Neural cell (in vitro differentiated cells): ENCODE data around the gene PGAP3. TPM values are rescaled to one million over a fixed set of nuclear protein-coding genes. Genes with fewer than 3 reads are reported as not detected.

ENCODE experiments used
- H2AFZ ChIP-seq: fragments of 200-600, 300-800 bp; sonication (generic), shearing (Covaris generic); 2 replicates; pipeline ENCODE4 v1.6.0; 2014; ENCODE audit warnings: low read depth, mild to moderate bottlenecking, antibody characterized with exemption, low read length, moderate library complexity
- H3F3A ChIP-seq: fragments of 200-600 bp; shearing (Covaris generic); 2 replicates; pipeline ENCODE4 v1.6.1; 2016; ENCODE audit warnings: mild to moderate bottlenecking, moderate library complexity, mixed read lengths, antibody characterized with exemption, low read length; ENCODE audit not compliant: insufficient read depth, poor library complexity, severe bottlenecking
- H3K27ac ChIP-seq: fragments of 200-600, 300-800 bp; sonication (generic), shearing (Covaris generic); 2 replicates; pipeline ENCODE4 v1.5.1; 2014; ENCODE audit warnings: mild to moderate bottlenecking, low read length, moderate library complexity
- H3K27me3 ChIP-seq: fragments of 300-800, 200-600 bp; sonication (generic), shearing (Covaris generic); 2 replicates; pipeline ENCODE4 v1.6.0; 2014; ENCODE audit warnings: mild to moderate bottlenecking, low read depth, low read length, moderate library complexity; ENCODE audit not compliant: insufficient read depth
- H3K36me3 ChIP-seq: fragments of 300-800, 200-600 bp; sonication (generic), shearing (Covaris generic); 2 replicates; pipeline ENCODE4 v1.5.1; 2014; ENCODE audit warnings: mild to moderate bottlenecking, antibody characterized with exemption, low read length, moderate library complexity; ENCODE audit not compliant: insufficient read depth
- H3K4me2 ChIP-seq: fragments of 300-800, 200-600 bp; sonication (generic), shearing (Covaris generic); 2 replicates; pipeline ENCODE4 v1.6.0; 2014; ENCODE audit warnings: mild to moderate bottlenecking, low read length
- H3K4me3 ChIP-seq: fragments of 300-800, 200-600 bp; sonication (generic), shearing (Covaris generic); 2 replicates; pipeline ENCODE4 v1.5.1; 2014; ENCODE audit warnings: mild to moderate bottlenecking, low read length, moderate library complexity
- H3K79me2 ChIP-seq: fragments of 200-600 bp; shearing (Covaris generic); replicated peaks from 2 replicates; pipeline ENCODE4 v1.6.0; 2014; ENCODE audit warnings: mild to moderate bottlenecking, low read length, moderate library complexity; ENCODE audit not compliant: insufficient read depth
- H3K9ac ChIP-seq: fragments of 300-800, 200-600 bp; sonication (generic), shearing (Covaris generic); 2 replicates; pipeline ENCODE4 v1.6.1; 2016; ENCODE audit warnings: mild to moderate bottlenecking, low read length, mixed read lengths
- H3K9me2 ChIP-seq: fragments of 200-600 bp; shearing (Covaris generic); 2 replicates; pipeline ENCODE4 v1.6.1; 2016; ENCODE audit warnings: mild to moderate bottlenecking, low read length, mixed read lengths; ENCODE audit not compliant: insufficient read depth
- H3K9me3 ChIP-seq: fragments of 200-600, 300-800 bp; sonication (generic), shearing (Covaris generic); 2 replicates; pipeline ENCODE4 v1.6.1; 2016; ENCODE audit warnings: mild to moderate bottlenecking, mixed run types, low read length, moderate library complexity, mixed read lengths
- H4K20me1 ChIP-seq: fragments of 200-600 bp; shearing (Covaris generic); 2 replicates; pipeline ENCODE4 v1.6.1; 2016; ENCODE audit warnings: mild to moderate bottlenecking, mixed run types; ENCODE audit not compliant: insufficient read depth
- CTCF ChIP-seq: fragments of 450-650 bp; IDR thresholded peaks from 2 replicates; pipeline ENCODE4 v1.5.1; 2014; ENCODE audit warnings: antibody characterized with exemption, mild to moderate bottlenecking, moderate library complexity; ENCODE audit not compliant: poor library complexity, severe bottlenecking
- EP300 ChIP-seq: fragments of 450-650 bp; conservative IDR thresholded peaks from 2 replicates; pipeline ENCODE4 v1.6.1; 2014; ENCODE audit warnings: antibody characterized with exemption, mild to moderate bottlenecking, moderate library complexity; ENCODE audit not compliant: poor library complexity, severe bottlenecking
- EZH2 ChIP-seq: fragments of 200-600, 300-800 bp; shearing (Covaris generic), sonication (generic); IDR thresholded peaks from 2 replicates; pipeline ENCODE4 v1.6.1; 2014; ENCODE audit warnings: antibody characterized with exemption, low read length, borderline replicate concordance, mild to moderate bottlenecking; ENCODE audit not compliant: insufficient read depth, poor library complexity, severe bottlenecking
- MXI1 ChIP-seq: fragments of 450-650 bp; conservative IDR thresholded peaks from 2 replicates; pipeline ENCODE4 v1.6.1; 2014; ENCODE audit warnings: antibody characterized with exemption, mild to moderate bottlenecking; ENCODE audit not compliant: poor library complexity, severe bottlenecking
- POLR2AphosphoS5 ChIP-seq: IDR thresholded peaks from 2 replicates; pipeline ENCODE4 v1.6.1; 2012
- RAD21 ChIP-seq: fragments of 450-650 bp; conservative IDR thresholded peaks from 2 replicates; pipeline ENCODE4 v1.6.1; 2014; ENCODE audit warnings: antibody characterized with exemption, mild to moderate bottlenecking, moderate library complexity
- SMC3 ChIP-seq: fragments of 450-650 bp; conservative IDR thresholded peaks from 2 replicates; pipeline ENCODE4 v1.6.1; 2014; ENCODE audit warnings: antibody characterized with exemption, mild to moderate bottlenecking, moderate library complexity; ENCODE audit not compliant: poor library complexity
- TAF1 ChIP-seq: IDR thresholded peaks from 2 replicates; pipeline ENCODE4 v1.6.1; 2012; ENCODE audit warnings: low read depth
- polyA plus RNA-seq: library from polyadenylated mRNA; depleted of rRNA; stranded (reverse); fragments of >200 nt; gene quantifications from 2 replicates; pipeline ENCODE4 v1.2.3, GENCODE V29; 2014
- TF ChIP-seq, protein P1 (sequence below): IDR thresholded peaks from 2 replicates; pipeline ENCODE4 v1.6.1; 2012; ENCODE audit warnings: borderline replicate concordance

The PGAP3 gene
- polyA plus RNA-seq, 1 donor from 2014 or later, result 27.2 TPM

DNA sequence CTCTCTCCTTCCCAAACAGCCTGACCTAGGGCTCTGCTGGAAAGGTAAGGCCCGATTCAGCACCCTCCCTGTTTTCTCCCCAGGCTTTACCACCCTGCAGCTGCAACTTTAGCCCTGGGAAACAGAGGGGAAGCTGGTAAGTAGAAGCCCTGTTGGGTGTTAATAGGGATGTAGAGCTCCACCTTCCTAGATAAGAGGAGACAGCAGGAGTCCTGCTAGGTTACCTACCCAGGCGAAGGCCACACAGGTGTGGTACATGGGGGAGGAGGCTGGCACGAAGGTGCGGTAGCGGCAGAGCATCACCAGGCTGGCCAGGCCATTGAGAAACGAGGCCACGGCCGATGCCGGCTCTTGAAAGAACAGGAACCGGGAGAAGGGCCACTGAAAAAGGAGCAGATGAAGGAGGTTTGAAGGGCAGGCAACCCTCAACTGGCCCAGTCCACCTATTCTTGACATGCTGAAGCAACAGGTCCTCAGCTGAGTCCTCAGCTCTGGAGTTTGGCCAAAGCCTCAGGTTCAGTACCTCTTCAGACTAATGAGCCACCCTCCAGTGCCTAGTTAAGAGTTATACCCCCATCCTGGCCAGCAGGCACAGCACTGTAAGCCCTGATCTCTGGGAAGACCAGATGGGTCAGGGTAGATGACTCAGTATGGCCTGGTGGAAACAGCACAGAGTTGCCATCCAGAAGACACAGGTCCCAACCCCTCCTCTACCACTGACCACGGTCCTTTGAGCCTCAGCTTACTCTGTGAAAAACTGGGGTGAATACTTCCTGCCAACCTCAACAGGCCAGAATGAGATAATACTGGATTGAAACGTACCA is 3.3 kb downstream of the PGAP3 start:
- H3K27ac ChIP-seq, result no peak overlapping the region
- no peak overlapping the region for H2AFZ ChIP-seq
- no peaks in the 10 kb centered on the region for H3K9me2 ChIP-seq
- no peaks in the 10 kb centered on the region for H4K20me1 ChIP-seq
- H3F3A ChIP-seq, result no peaks in the 10 kb centered on the region
- no peaks in the 10 kb centered on the region for H3K27me3 ChIP-seq
- no peaks in the 10 kb centered on the region for H3K9me3 ChIP-seq
- H3K79me2 ChIP-seq, result no peaks in the 10 kb centered on the region
- H3K36me3 ChIP-seq, result no peaks in the 10 kb centered on the region
- TF ChIP-seq POLR2AphosphoS5, result no peak
- TF ChIP-seq EP300, result no peak
- TF ChIP-seq TAF1, result no peak
- TF ChIP-seq, protein P1, sequence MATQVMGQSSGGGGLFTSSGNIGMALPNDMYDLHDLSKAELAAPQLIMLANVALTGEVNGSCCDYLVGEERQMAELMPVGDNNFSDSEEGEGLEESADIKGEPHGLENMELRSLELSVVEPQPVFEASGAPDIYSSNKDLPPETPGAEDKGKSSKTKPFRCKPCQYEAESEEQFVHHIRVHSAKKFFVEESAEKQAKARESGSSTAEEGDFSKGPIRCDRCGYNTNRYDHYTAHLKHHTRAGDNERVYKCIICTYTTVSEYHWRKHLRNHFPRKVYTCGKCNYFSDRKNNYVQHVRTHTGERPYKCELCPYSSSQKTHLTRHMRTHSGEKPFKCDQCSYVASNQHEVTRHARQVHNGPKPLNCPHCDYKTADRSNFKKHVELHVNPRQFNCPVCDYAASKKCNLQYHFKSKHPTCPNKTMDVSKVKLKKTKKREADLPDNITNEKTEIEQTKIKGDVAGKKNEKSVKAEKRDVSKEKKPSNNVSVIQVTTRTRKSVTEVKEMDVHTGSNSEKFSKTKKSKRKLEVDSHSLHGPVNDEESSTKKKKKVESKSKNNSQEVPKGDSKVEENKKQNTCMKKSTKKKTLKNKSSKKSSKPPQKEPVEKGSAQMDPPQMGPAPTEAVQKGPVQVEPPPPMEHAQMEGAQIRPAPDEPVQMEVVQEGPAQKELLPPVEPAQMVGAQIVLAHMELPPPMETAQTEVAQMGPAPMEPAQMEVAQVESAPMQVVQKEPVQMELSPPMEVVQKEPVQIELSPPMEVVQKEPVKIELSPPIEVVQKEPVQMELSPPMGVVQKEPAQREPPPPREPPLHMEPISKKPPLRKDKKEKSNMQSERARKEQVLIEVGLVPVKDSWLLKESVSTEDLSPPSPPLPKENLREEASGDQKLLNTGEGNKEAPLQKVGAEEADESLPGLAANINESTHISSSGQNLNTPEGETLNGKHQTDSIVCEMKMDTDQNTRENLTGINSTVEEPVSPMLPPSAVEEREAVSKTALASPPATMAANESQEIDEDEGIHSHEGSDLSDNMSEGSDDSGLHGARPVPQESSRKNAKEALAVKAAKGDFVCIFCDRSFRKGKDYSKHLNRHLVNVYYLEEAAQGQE, result no peak
- TF ChIP-seq MXI1, result no peak
- no peak for TF ChIP-seq EZH2
- TF ChIP-seq CTCF, result no peak
- no peak overlapping the region for H3K4me3 ChIP-seq
- H3K4me2 ChIP-seq, result no peak overlapping the region
- no peak overlapping the region for H3K9ac ChIP-seq

GRCh38 chr17:39683295-39683939 is 4.4 kb downstream of the PGAP3 start:
- Histone ChIP-seq H3K27ac (no peak overlapping the region), H3K9ac (no peak overlapping the region), H2AFZ (no peak overlapping the region), H3K27me3 (no peaks in the 10 kb centered on the region), H3K9me3 (no peaks in the 10 kb centered on the region), H3K4me3 (no peak overlapping the region), H4K20me1 (no peaks in the 10 kb centered on the region), H3K79me2 (no peaks in the 10 kb centered on the region), H3K4me2 (no peak overlapping the region), H3F3A (no peaks in the 10 kb centered on the region), H3K36me3 (no peaks in the 10 kb centered on the region), H3K9me2 (no peaks in the 10 kb centered on the region)
- TF ChIP-seq, protein P1, result no peak
- TF ChIP-seq CTCF (no peak), MXI1 (no peak), POLR2AphosphoS5 (no peak), RAD21 (no peak), EZH2 (no peak), EP300 (no peak), SMC3 (no peak), TAF1 (no peak)
